Measurements from ENCODE around the gene METTL3.

METTL3 gene

GRCh38 chr14:21476523-21476924 is 34.6 kb downstream of the METTL3 start:
- DNase-seq (ENCODE audit: low spot score) = peak; percentile 76

- no peak for DNase-seq (ENCODE audit: low spot score)
Observed at GRCh38 chr14:21475767-21476522, 35.2 kb downstream of the METTL3 start.

- DNase-seq (ENCODE audit: low spot score) = no peak
Observed at GRCh38 chr14:21467616-21468015, 43.5 kb downstream of the METTL3 start.

- DNase-seq (ENCODE audit: low spot score) = peak; percentile 100
Observed at GRCh38 chr14:21455912-21456667, 55.0 kb downstream of the METTL3 start, which contains the start of gene CHD8. Gene CHD8 (minus strand): TSS chr14:21456123. CDS start chr14:21431643, 24,480 bp downstream.

- peak; percentile 33 for DNase-seq (ENCODE audit: low spot score)
Observed at GRCh38 chr14:21455592-21455911, 55.6 kb downstream of the METTL3 start.

- peak; percentile 9 for DNase-seq (ENCODE audit: low spot score)
Observed at GRCh38 chr14:21454843-21455544, 56.1 kb downstream of the METTL3 start.

- DNase-seq (ENCODE audit: low spot score) = no peak
Observed at GRCh38 chr14:21449899-21450216, 61.3 kb downstream of the METTL3 start.
